ENCODE results near the gene PDE9A. TPM values are rescaled to one million over a fixed set of nuclear protein-coding genes. Genes with fewer than 3 reads are reported as not detected.

Gene PDE9A
- total and polyA plus RNA-seq, 2 donors (not counting 1 experiment from before 2014, with no cell fraction given), result 0.34 to 5.8 TPM

- 91% methylated on average over 29 of the region's 30 CpGs for WGBS (ENCODE audit: insufficient coverage)
- H3K4me1 Mint-ChIP-seq, result peaks cover 9% of the 10 kb centered on the region
Measured at GRCh38 chr21:42666023-42666747, 12.8 kb downstream of the PDE9A start.

More at GRCh38 chr21:42666023-42666747, 12.8 kb downstream of the PDE9A start:
- H3K4me3 Mint-ChIP-seq, result no peak overlapping the region
- ATAC-seq (ENCODE audit: low read depth), result peak; percentile 31
- DNase-seq, result peak; percentile 45
- intact Hi-C loops (cut with micrococcal nuclease), result no loop called here
- TF ChIP-seq CTCF (IDR thresholded peaks at IDR 0.05) (no peak), EZH2 (IDR thresholded peaks at IDR 0.05; ENCODE audit: borderline replicate concordance, insufficient read depth, low read depth, low read length, poor library complexity, severe bottlenecking) (no peak)
- Histone ChIP-seq H3K9me3 (ENCODE audit: control extremely low read depth in 1 of 3, control insufficient read depth in 2 of 3, insufficient read depth in 1 of 3, low read length in 2 of 3) (peaks cover 0 to 18% (median 0%) of the 10 kb centered on the region in 3 donors), H3K4me2 (replicated peaks; ENCODE audit: low read depth, low read length, poor library complexity, severe bottlenecking) (no peak overlapping the region), H3K9ac (ENCODE audit: low read length) (no peak overlapping the region), H3K27me3 (replicated peaks in 1 of 4; ENCODE audit: control extremely low read depth in 1 of 4, control insufficient read depth in 3 of 4, insufficient read depth in 4 of 4, low read length in 3 of 4) (no peaks in the 10 kb centered on the region), H2AFZ (ENCODE audit: insufficient read depth, low read depth, low read length, poor library complexity, severe bottlenecking) (no peak overlapping the region), H3K79me2 (ENCODE audit: control insufficient read depth, insufficient read depth, low read length) (no peaks in the 10 kb centered on the region), H3K4me1 (ENCODE audit: control insufficient read depth in 2 of 2, insufficient read depth in 2 of 2, low read length in 2 of 2) (peaks cover 6 to 16% of the 10 kb centered on the region in 2 donors), H3K27ac (ENCODE audit: low read length in 2 of 2) (no peak overlapping the region), H3K4me3 (ENCODE audit: control extremely low read depth in 1 of 5, extremely low read depth in 1 of 5, insufficient read depth in 1 of 5, low read depth in 2 of 5, low read length in 4 of 5) (no peak overlapping the region), H3K36me3 (replicated peaks in 1 of 2; ENCODE audit: control extremely low read depth in 1 of 2, control insufficient read depth in 1 of 2, extremely low read depth in 1 of 2, insufficient read depth in 2 of 2, low read length in 1 of 2) (no peaks in the 10 kb centered on the region), H4K20me1 (ENCODE audit: control insufficient read depth, insufficient read depth, low read length, poor library complexity, severe bottlenecking) (no peaks in the 10 kb centered on the region)
- H3K9me3 Mint-ChIP-seq (ENCODE audit: insufficient read depth), result no peaks in the 10 kb centered on the region
- CTCF ChIA-PET, result no interaction called here
- H3K27ac Mint-ChIP-seq, result no peak overlapping the region
- POLR2A ChIA-PET, result no interaction called here
- H3K27me3 Mint-ChIP-seq, result peaks cover 7% of the 10 kb centered on the region
